GM18526 (cell line): ENCODE measurements around the gene CD93.

ENCODE experiments used
- POLR2A ChIP-seq: IDR thresholded peaks from 3 replicates; pipeline ENCODE4 v1.6.1; 2011; ENCODE audit not compliant: insufficient read length; ENCODE audit errors: extremely low read depth

Gene CD93, protein sequence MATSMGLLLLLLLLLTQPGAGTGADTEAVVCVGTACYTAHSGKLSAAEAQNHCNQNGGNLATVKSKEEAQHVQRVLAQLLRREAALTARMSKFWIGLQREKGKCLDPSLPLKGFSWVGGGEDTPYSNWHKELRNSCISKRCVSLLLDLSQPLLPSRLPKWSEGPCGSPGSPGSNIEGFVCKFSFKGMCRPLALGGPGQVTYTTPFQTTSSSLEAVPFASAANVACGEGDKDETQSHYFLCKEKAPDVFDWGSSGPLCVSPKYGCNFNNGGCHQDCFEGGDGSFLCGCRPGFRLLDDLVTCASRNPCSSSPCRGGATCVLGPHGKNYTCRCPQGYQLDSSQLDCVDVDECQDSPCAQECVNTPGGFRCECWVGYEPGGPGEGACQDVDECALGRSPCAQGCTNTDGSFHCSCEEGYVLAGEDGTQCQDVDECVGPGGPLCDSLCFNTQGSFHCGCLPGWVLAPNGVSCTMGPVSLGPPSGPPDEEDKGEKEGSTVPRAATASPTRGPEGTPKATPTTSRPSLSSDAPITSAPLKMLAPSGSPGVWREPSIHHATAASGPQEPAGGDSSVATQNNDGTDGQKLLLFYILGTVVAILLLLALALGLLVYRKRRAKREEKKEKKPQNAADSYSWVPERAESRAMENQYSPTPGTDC

GRCh38 chr20:23086056-23086566 is at the start of gene CD93:
TSS of gene CD93 (minus strand) at chr20:23086324. CDS start at chr20:23086192, 132 bp downstream.
- TF ChIP-seq POLR2A: no peak

DNA sequence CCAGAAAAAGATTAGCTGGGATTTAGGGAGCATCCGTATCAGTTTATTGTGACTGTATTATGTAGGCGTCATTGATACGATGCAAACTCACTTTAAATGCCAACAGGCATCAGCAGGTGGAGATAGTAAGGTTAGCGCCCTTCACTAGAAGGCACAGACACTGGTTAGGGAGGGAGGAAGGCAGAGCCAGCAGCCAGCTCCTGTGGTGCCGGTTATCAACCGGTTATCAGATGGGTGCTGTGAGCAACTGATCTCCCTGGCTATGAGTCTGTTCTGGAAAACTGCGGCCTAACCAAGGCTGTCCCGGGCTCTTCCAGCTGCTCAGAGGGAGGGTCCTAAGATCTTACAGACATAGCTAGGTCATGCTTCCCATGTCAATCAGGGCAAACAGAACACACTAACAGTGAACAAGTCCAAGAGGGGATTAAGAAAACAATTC is 47.5 kb upstream of the CD93 start:
- no peak for TF ChIP-seq POLR2A

GRCh38 chr20:23132930-23133559 is 46.9 kb upstream of the CD93 start:
- no peak for TF ChIP-seq POLR2A

DNA sequence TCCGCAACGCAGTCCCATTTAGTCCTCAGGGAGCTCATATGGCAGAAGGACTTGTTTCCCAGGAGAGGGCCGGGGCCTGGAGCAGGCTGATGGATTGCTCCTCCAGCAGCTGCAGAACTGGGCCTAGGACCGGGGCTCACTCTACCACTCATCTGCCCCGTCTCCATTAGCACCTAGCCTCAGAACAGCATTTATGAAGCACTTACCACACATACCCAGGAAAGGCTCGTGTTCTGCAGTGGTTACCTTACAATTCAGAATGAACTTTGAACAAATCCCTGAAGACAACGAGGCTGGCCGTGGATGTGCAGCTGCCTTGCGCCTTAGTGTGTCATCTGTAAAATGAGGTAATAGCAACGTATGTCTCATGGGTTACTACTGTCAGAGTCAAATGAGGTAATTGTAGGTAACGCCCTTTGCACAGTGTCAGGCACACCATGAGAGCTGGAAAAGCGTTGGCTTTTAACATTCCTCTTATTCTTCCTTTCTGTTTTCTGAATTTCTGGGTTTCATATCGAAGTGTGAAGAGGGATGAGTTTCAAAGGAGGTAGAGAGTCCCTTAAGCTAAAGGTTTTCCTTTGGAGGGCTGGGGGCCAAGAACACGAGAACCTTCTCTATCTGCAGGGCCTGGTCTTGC is 46.3 kb upstream of the CD93 start:
- no peak for TF ChIP-seq POLR2A

DNA sequence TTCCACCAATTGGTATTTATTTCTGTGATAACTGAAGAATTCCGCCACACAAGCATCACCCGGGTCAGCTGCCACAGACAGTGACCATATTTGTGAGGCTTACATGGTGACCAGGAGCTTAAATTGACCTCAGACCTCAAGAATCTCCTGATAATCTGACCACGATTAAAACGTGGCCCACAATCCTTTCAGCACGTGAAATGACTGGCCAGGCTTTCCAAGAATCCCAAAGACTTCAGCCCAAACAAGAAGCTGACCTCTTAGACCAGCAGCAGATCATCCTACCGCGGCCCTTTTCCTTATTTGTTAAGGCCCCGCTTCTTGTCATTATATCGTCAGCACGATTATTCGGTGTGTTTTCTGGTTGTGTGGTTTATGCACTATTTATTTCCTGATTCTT is 45.6 kb upstream of the CD93 start:
- no peak for TF ChIP-seq POLR2A

- no peak for TF ChIP-seq POLR2A
Observed at GRCh38 chr20:23130622-23131140, 44.6 kb upstream of the CD93 start.

DNA sequence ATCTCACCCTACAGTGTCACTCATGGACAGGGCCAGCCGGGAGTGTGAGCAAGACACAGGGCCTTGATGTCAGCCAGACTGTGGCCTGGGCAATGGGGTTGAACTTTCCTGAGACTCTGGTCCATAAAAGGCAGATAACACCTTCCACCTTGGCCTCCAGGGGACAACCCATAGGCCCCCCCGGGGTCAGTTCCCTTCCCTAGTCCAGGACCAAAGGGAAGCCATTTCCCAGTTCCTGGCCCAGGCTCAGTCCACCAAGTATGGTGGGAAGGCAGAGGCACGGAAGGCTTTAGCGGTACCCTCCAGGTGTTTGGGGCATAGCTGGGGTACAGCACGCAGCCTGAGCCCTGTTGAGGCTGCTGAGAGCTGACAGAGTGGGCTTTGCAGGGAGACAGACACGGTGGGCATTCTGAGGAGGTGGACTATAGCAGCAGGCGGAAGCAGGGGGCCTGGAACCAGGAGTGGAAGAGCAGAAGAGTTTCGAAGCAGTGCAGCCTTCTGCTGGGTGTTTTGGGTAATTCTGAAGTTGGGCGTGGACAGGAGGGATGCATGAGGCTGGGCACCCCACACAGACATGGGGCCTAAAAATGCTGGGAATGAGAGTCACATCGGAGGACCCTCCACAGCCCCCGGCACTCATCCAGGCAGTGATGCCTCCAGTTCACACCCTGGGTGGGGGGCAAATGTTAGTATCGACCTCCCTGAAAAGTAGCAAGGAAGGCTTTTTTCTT is 43.9 kb upstream of the CD93 start:
- no peak for TF ChIP-seq POLR2A

DNA sequence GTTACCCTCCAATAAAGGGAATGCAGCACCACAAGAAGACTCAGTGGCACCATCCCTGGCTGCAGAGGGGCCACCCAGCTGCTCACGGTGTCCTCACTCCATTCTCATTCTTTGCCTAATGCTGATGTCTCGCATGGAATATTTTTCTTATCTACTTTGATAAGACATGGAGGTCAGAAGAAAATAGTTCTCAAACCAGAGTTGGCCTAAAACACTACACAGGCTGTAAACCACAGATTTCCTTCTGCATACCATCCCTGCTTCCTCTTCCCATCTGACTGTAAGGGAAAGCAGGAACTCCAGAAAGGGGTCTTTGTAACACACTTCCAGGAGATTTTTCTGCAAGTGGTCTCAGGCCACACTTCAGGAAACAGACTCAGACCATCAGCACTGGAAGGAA is 43.1 kb upstream of the CD93 start:
- TF ChIP-seq POLR2A: no peak

GRCh38 chr20:23128461-23129125 is 42.5 kb upstream of the CD93 start:
- no peak for TF ChIP-seq POLR2A

- no peak for TF ChIP-seq POLR2A
Observed at GRCh38 chr20:23127506-23128279, 41.6 kb upstream of the CD93 start.

DNA sequence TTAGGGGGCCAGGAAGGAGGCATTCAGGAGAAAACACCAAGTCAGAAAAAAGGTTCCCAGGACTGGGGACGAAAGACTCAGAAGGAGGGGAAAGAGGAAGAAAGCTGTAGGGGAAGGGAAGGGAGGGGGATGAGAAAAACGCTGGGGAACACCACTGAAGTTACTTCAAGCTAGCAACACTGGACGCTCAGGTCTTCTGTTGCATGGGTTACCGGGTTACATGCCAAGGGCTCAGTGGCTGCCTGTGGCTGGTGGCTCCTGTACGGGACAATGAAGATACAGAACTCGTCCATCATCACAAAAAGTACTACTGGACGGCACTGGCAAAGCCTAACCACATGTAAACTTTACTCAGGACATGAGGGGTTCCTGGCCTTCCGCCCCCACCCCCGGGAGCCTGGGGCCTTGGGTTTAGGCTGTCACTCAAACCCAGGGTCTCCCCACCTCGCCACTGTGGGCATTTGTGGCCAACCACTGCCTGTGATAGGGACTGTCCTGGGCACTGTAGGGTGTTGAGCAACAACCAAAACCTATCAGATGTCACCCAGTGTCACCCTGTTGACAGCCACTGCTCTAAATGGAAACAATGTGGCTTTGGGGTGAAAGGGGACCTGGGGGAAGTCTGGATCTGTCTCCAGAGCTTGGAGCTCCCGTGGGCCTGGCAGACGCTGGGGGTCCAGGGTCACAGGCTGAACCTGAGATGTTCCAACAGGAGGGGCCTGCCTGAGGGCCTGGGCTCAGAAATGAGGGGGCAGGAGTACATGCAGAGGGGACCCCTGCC is 40.3 kb upstream of the CD93 start:
- TF ChIP-seq POLR2A: no peak

- no peak for TF ChIP-seq POLR2A
Observed at GRCh38 chr20:23125625-23126191, 39.6 kb upstream of the CD93 start.

DNA sequence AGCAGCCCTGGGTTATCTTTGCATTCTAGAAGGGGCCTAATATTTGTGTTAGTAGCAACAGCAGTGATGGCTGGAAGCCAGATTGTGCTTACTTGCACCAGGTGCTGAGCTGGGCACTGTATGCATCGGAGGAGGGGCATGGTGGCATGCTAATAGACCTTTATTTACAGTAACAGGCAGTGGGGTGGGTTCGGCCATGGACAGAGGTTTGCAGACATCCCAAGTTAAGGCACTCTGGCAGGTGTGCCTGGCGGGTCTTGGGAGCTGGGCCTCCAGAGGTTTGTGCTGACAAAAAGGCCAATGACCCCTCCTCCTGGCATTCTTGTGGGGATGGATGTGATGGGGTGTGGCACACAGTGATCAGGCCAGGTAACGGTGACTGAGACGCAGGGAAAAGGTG is 39.0 kb upstream of the CD93 start:
- no peak for TF ChIP-seq POLR2A

DNA sequence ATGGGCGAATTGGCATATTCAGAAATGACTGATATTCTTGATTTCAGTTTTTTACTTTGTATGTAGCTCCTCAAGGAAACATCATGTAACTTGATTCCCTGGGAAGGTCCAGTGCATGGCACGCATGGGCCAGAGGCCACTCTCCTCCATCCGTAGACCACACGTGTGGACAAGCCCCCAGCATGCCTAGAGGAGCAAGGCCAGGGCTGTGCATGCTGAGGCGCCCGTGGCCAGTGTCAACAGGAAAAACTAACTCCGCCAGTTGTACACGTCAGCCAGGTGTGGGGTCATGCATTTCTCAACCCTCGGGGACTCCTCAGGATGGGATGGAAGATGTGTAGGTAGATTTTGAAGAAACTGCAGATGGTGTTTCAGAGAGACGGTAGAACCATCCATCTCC is 37.8 kb upstream of the CD93 start:
- no peak for TF ChIP-seq POLR2A
